Colonic mucosa (tissue), 4 donors: Measurements from ENCODE around the gene FNBP1. TPM values are rescaled to one million over a fixed set of nuclear protein-coding genes. Genes with fewer than 3 reads are reported as not detected.
A peak's percentile ranks its signal among the peaks of the same experiment; 100 is the strongest.
"Not testable (repeated sequence)": the region's sequence is repeated elsewhere in the genome, so short reads cannot be mapped to it uniquely, and the experiment has no call there.

Experiments used
- DNase-seq: peaks from one replicate; pipeline ENCODE4 v3.0.0-alpha.2; 2020
- H3K27ac ChIP-seq: fragments of 200-600 bp; one replicate; pipeline ENCODE4 v1.8.0; 2021
- H3K27me3 ChIP-seq: fragments of 200-600 bp; one replicate; pipeline ENCODE4 v1.8.0; 2021
- H3K36me3 ChIP-seq: fragments of 200-600 bp; one replicate; pipeline ENCODE4 v1.8.0; 2021
- H3K4me1 ChIP-seq: fragments of 200-600 bp; one replicate; pipeline ENCODE4 v1.8.0; 2021; ENCODE audit warnings: mild to moderate bottlenecking
- H3K4me3 ChIP-seq: fragments of 200-600 bp; one replicate; pipeline ENCODE4 v1.8.0; 2021
- H3K9ac ChIP-seq, 2 donors: one replicate each; pipeline ENCODE4 v1.7.0; 2013; ENCODE audit warnings: control low read depth in 2 of 2, low read depth in 2 of 2, low read length in 2 of 2
- H3K9me3 ChIP-seq: fragments of 200-600 bp; one replicate; pipeline ENCODE4 v1.8.0; 2021
- intact Hi-C: fragments of 100-400 bp; cut with DNase I; formaldehyde crosslinking; loops from one replicate; pipeline ENCODE4 v1.14.1; 2022
- total RNA-seq, 2 donors: library from RNA; stranded (reverse); fragmentation: NEBNext Ultra II Directional in 1 of 2; extraction: Animal tissue kit (Norgen Biotek cat#: 25700) in 1 of 2; gene quantifications; one replicate each; pipeline ENCODE4 v1.2.1, GENCODE V29; 2021
- TF ChIP-seq, protein P1 (sequence below): fragments of 200-600 bp; IDR thresholded peaks from one replicate; pipeline ENCODE4 v1.8.0; 2022; ENCODE audit warnings: antibody characterized with exemption, mild to moderate bottlenecking
- donor health status: healthy.
- donor health status: DM: no; HTN: no; CAD: no.
- donor health status: DM: no; HTN: no; CAD: no.

FNBP1 gene
- total RNA-seq, 2 donors from 2014 or later: 24.7 to 55.5 TPM

DNA sequence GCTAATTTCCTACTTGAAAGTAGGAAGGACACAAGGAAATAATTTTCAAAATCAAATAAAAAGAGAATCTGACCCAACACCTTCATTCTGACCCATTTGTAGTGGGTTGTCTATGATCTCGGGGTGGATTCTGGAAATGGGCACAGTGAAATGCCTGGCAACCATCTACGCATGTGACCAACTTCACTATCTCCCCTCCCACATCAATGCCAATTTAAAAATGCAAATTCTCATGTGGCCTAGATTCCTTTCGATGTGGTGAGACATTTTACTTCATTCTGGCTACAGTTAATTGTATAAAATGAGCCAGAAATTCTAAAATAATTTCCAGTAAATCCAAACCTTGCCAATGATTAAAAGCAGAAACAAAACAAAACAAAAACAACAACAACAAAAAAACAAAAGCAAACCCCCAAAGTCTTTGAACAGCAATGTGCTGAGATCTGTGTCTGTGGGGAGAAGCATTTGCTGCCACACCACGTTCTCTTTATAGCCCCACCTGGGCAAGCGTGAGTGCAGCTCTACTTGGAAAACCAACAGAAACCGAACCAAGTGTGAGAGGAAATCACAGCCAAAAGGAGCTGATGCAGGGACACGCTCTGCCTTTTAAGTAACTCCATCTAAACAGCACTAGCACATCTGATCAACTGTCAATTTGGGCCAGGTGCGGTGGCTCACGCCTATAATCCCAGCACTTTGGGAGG lies 148.7 kb downstream of the FNBP1 start:
- no peak for DNase-seq
- intact Hi-C loops: no loop called here
- Histone ChIP-seq H3K27ac (no peak overlapping the region), H3K36me3 (no peaks in the 10 kb centered on the region), H3K27me3 (no peaks in the 10 kb centered on the region), H3K4me1 (peaks cover 4% of the 10 kb centered on the region), H3K9me3 (no peaks in the 10 kb centered on the region), H3K9ac (no peak overlapping the region), H3K4me3 (no peak overlapping the region)
- TF ChIP-seq, protein P1, sequence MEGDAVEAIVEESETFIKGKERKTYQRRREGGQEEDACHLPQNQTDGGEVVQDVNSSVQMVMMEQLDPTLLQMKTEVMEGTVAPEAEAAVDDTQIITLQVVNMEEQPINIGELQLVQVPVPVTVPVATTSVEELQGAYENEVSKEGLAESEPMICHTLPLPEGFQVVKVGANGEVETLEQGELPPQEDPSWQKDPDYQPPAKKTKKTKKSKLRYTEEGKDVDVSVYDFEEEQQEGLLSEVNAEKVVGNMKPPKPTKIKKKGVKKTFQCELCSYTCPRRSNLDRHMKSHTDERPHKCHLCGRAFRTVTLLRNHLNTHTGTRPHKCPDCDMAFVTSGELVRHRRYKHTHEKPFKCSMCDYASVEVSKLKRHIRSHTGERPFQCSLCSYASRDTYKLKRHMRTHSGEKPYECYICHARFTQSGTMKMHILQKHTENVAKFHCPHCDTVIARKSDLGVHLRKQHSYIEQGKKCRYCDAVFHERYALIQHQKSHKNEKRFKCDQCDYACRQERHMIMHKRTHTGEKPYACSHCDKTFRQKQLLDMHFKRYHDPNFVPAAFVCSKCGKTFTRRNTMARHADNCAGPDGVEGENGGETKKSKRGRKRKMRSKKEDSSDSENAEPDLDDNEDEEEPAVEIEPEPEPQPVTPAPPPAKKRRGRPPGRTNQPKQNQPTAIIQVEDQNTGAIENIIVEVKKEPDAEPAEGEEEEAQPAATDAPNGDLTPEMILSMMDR: no peak

DNA sequence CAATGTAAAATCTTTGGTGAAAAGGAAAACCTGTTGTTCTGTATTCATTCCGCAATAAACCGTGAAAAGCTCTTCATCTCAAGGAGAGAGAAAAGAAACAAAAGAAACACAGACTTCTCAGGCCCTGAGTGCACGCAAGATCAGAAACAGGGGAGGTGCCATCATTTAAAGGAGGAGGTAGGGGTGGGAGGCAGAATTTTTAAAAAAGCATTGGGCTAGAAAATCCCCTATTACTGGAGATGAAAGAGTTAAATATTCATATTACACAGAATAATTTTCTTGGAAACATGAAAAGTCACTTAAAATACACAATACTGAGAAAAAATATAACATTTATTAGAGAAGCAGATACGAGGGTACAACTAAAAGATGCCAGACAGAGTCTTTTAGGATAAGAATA lies 151.4 kb downstream of the FNBP1 start:
- Histone ChIP-seq H3K4me3 (no peak overlapping the region), H3K36me3 (no peaks in the 10 kb centered on the region), H3K9me3 (no peaks in the 10 kb centered on the region), H3K27me3 (no peaks in the 10 kb centered on the region), H3K27ac (peak overlapping the region; percentile 73), H3K4me1 (peaks cover 4% of the 10 kb centered on the region), H3K9ac (peak overlapping the region in 1 of 2 donors; percentile 46)
- no peak for DNase-seq
- TF ChIP-seq, protein P1: no peak
- intact Hi-C loops: no loop called here

DNA sequence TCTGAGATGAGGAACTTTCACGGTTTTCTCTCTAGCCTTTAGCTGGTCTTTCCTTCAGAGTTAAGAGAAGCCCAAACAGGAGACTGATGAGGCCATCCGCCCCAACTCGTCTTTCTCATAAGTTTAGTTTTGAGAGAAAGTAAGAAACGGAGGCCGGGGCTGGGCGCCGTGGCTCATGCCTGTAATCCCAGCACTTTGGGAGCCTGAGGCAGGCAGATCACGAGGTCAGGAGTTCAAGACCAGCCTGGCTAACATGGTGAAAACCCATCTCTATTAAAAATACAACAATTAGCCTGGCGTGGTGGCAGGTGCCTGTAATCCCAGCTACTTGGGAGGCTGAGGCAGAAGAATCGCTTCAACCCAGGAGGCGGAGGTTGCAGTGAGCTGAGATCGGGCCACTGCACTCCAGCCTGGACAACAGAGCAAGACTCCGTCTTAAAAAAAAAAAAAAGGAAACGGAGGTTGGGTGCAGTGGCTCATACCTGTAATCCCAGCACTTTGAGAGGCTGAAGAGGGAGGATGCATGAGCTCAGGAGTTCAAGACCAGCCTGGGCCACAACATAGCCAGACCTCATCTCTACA lies 152.2 kb downstream of the FNBP1 start:
- H3K4me3 ChIP-seq: not testable (repeated sequence)

DNA sequence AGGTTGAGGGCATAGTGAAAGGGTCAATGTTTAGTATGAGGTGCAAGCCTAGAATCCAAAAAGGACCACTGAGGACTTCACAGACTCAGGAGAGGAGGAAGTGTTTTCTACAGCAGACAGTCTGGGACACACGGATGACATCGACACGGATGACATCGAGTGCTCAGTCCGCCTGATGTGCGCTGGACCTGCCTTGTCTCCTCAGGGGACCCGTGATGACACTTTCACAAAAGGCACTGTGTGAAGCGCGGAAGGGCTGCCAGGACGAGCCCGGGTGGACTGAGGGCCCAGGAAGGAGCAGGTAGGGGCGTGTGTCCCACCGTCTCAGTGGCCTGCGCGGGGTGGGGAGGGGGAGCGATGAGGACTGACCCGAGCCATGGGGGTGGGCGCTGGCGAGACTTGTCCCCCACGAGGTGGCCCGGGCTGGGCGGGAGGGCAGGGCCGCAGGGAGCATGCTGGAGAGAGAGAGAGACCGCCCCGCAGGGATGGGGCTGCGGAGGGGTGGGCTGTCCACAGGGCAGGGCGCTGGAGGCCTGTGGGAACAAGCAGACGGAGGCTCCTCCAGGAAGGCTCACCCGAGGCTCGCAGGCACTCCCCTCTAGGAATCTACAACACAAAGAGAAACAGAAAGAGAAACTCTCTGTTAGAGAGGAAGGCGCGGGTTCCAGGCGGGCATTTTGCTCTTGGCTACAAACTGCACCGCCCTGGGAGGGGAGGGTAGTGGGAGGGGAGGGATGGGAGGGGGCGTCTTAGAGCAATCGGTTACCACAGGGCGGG lies 152.9 kb downstream of the FNBP1 start:
- peak; percentile 38 for DNase-seq
- Histone ChIP-seq H3K4me3 (no peak overlapping the region), H3K36me3 (no peaks in the 10 kb centered on the region), H3K9me3 (no peaks in the 10 kb centered on the region), H3K9ac (peak overlapping the region in 1 of 2 donors; percentile 55), H3K27me3 (no peaks in the 10 kb centered on the region), H3K4me1 (peaks cover 8% of the 10 kb centered on the region), H3K27ac (peak overlapping the region; percentile 73)
- intact Hi-C loops: loop anchor here (5.0 to 10.0 kb wide), 3 partner anchors 152 to 345 kb away; partner anchors contain the start of gene FNBP1
- TF ChIP-seq, protein P1: no peak

More for the DNA sequence above, 152.2 kb downstream of the FNBP1 start:
- intact Hi-C loops, H3K9ac ChIP-seq, DNase-seq, H3K36me3 ChIP-seq, H3K27me3 ChIP-seq, H3K9me3 ChIP-seq, H3K4me1 ChIP-seq: not testable (repeated sequence)
- peak overlapping the region; percentile 73 for H3K27ac ChIP-seq

DNA sequence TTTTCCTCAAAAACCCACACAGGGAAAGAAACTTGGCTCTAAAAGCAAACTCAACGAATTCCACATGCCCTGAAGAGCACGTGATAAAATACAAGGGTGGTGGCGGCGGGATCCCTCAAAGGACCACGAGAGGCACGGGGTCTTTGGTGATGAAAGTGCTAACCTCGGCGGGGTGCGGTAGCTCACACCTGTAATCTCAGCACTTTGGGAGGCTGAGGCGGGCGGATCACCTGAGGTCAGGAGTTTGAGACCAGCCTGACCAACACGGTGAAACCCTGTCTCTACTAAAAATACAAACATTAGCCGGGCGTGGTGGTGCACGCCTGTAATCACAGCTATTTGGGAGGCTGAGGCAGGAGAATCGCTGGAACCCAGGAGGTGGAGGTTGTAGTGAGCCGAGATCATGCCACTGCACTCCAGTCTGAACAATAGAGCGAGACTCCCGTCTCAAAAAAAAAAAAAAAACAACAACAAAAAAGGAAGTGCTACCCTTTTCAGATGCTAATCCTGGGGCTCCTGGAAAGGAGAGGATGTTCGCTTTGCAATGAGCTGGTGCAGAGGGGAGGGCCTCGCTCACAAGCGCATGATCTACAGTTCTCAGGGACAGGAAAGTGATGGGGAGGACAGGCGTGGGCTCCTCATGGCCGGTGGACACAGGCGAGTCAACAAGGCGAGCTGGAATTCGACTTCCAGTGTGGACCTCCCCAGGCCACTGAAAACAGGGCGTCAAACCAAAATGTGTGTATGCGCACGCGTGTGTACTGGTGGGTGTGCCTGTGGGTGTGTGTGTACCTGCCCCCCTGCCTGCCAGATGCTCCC lies 153.7 kb downstream of the FNBP1 start:
- TF ChIP-seq, protein P1: no peak
- Histone ChIP-seq H3K4me3 (no peak overlapping the region), H3K4me1 (peaks cover 11% of the 10 kb centered on the region), H3K9ac (peak overlapping the region in 1 of 2 donors; percentile 55), H3K27me3 (no peaks in the 10 kb centered on the region), H3K36me3 (no peaks in the 10 kb centered on the region), H3K9me3 (no peaks in the 10 kb centered on the region), H3K27ac (peak overlapping the region; percentile 73)
- intact Hi-C loops: loop anchor here (5.0 to 10.0 kb wide), 3 partner anchors 153 to 345 kb away; partner anchors contain the start of gene FNBP1
- no peak for DNase-seq
